NCI-H526 treated with DMSO at 0.1 percent for 48 hours (cell line): ENCODE measurements around the gene EMP2.

Experiments used
- DNase-seq: peaks from one replicate; lab custom pipeline; 2025; lab: John Stamatoyannopoulos, UW

The EMP2 gene

GRCh38 chr16:10485698-10486382 is 94.6 kb downstream of the EMP2 start:
- DNase-seq, result no peak

DNA sequence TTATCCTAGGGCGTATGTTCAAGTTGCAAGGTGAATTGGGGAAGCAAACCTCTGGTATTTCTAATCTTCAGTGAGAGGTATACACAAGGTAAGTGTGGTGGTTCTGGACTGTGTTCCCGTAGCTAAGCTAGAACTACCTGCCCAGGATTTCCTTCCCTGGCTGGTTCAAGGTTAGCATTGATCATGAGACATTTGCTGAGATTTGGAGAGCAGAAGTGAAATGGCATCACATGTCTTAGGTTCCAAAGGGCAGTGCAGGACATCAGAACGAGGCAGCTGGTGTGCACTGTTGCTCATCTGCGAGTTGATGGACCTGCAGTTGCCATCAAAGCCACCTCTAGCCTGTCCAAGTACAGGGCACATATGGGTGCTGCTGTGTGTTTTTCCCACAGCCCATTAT is 95.2 kb downstream of the EMP2 start:
- DNase-seq, result no peak

DNA sequence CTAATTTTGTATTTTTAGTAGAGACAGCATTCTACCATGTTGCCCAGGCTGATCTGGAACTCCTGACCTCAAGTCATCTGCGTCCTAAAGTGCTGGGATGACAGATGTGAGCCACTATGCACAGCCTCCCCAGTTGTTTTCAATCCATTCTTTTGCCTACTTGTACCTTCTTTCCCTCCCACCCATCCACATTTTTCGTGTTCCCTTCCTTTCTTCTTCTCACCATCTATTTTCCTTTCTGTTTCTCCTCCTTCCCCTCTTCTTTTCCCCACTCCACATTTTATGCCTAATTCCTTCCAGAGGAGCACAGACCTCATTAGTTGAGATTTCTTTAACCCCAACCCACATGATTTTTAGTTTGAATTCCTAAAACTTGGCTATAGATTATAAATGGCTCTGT is 100.2 kb downstream of the EMP2 start:
- no peak for DNase-seq
